H9 (cell line): Measurements from ENCODE around the gene EPN3. TPM values are rescaled to one million over a fixed set of nuclear protein-coding genes. Genes with fewer than 3 reads are reported as not detected.

Source experiments
- DNase-seq: peaks from one replicate; pipeline ENCODE4 v3.0.0-alpha.2; 2017
- H2AFZ ChIP-seq: one replicate; pipeline ENCODE4 v1.6.1; 2013; ENCODE audit warnings: mild to moderate bottlenecking, low read length, control low read depth, moderate library complexity
- H2AK5ac ChIP-seq: 2 replicates; pipeline ENCODE4 v1.6.1; 2013; ENCODE audit warnings: low read length, control low read depth, mixed read lengths; ENCODE audit not compliant: insufficient read length
- H2BK120ac ChIP-seq: one replicate; pipeline ENCODE4 v1.6.1; 2013; ENCODE audit warnings: low read depth, mild to moderate bottlenecking, low read length, control low read depth, inconsistent platforms; ENCODE audit not compliant: poor library complexity, severe bottlenecking
- H2BK12ac ChIP-seq: 2 replicates; pipeline ENCODE4 v1.6.1; 2013; ENCODE audit warnings: low read length, control low read depth, mixed read lengths, low read depth; ENCODE audit not compliant: insufficient read length
- H2BK15ac ChIP-seq: 2 replicates; pipeline ENCODE4 v1.6.1; 2013; ENCODE audit warnings: low read depth, low read length, control low read depth
- H2BK20ac ChIP-seq: one replicate; pipeline ENCODE4 v1.6.1; 2013; ENCODE audit warnings: low read depth, mild to moderate bottlenecking, low read length, control low read depth, inconsistent platforms; ENCODE audit not compliant: poor library complexity, severe bottlenecking
- H2BK5ac ChIP-seq: 2 replicates; pipeline ENCODE4 v1.6.1; 2013; ENCODE audit warnings: low read length, control low read depth, mixed read lengths; ENCODE audit not compliant: insufficient read length
- H3K14ac ChIP-seq: 2 replicates; pipeline ENCODE4 v1.6.1; 2013; ENCODE audit warnings: low read length, control low read depth; ENCODE audit not compliant: insufficient read depth
- H3K18ac ChIP-seq: 2 replicates; pipeline ENCODE4 v1.6.1; 2013; ENCODE audit warnings: low read depth, mild to moderate bottlenecking, mixed read lengths, low read length, control low read depth; ENCODE audit not compliant: insufficient read length
- H3K23ac ChIP-seq: 2 replicates; pipeline ENCODE4 v1.6.1; 2013; ENCODE audit warnings: low read length, control low read depth, mixed read lengths, low read depth; ENCODE audit not compliant: insufficient read length
- H3K23me2 ChIP-seq: 2 replicates; pipeline ENCODE4 v1.6.1; 2013; ENCODE audit warnings: low read depth, mild to moderate bottlenecking, mixed read lengths, low read length, control low read depth; ENCODE audit not compliant: insufficient read length, poor library complexity, severe bottlenecking
- H3K27ac ChIP-seq: 2 replicates; pipeline ENCODE4 v1.5.1; 2013; ENCODE audit warnings: low read length, control low read depth, mixed read lengths, low read depth; ENCODE audit not compliant: insufficient read length
- H3K27me3 ChIP-seq: 2 replicates; pipeline ENCODE4 v1.6.1; 2013; ENCODE audit warnings: low read length, control low read depth, inconsistent platforms; ENCODE audit not compliant: insufficient read depth
- H3K4ac ChIP-seq: 2 replicates; pipeline ENCODE4 v1.6.1; 2013; ENCODE audit warnings: low read depth, mild to moderate bottlenecking, control low read depth, inconsistent platforms, low read length, moderate library complexity
- H3K4me1 ChIP-seq: 2 replicates; pipeline ENCODE4 v1.6.1; 2013; ENCODE audit warnings: low read length, control low read depth, inconsistent platforms; ENCODE audit not compliant: insufficient read depth
- H3K4me2 ChIP-seq: 2 replicates; pipeline ENCODE4 v1.6.1; 2013; ENCODE audit warnings: low read length, control low read depth, mixed read lengths; ENCODE audit not compliant: insufficient read length, insufficient read depth
- H3K56ac ChIP-seq: 2 replicates; pipeline ENCODE4 v1.6.1; 2013; ENCODE audit warnings: low read depth, mild to moderate bottlenecking, mixed read lengths, low read length, control low read depth; ENCODE audit not compliant: insufficient read length
- H3K79me1 ChIP-seq: 2 replicates; pipeline ENCODE4 v1.6.1; 2013; ENCODE audit warnings: low read depth, mild to moderate bottlenecking, moderate library complexity, low read length, control low read depth, inconsistent platforms; ENCODE audit not compliant: insufficient read depth, poor library complexity, severe bottlenecking
- H3K79me2 ChIP-seq: 2 replicates; pipeline ENCODE4 v1.6.1; 2013; ENCODE audit warnings: low read length, control low read depth, inconsistent platforms; ENCODE audit not compliant: insufficient read depth
- H3K9ac ChIP-seq: 2 replicates; pipeline ENCODE4 v1.6.1; 2013; ENCODE audit warnings: low read length, control low read depth, mixed read lengths; ENCODE audit not compliant: insufficient read length; ENCODE audit errors: extremely low read depth
- H3K9me3 ChIP-seq: one replicate; pipeline ENCODE4 v1.6.1; 2013; ENCODE audit warnings: low read depth, low read length, inconsistent platforms; ENCODE audit not compliant: control insufficient read depth
- H3T11ph ChIP-seq: one replicate; pipeline ENCODE4 v1.6.1; 2013; ENCODE audit warnings: mild to moderate bottlenecking, low read length, control low read depth, inconsistent platforms
- H4K20me1 ChIP-seq: one replicate; pipeline ENCODE4 v1.6.1; 2013; ENCODE audit not compliant: control insufficient read depth, insufficient read length, insufficient read depth
- H4K5ac ChIP-seq: 2 replicates; pipeline ENCODE4 v1.6.1; 2013; ENCODE audit warnings: low read depth, mild to moderate bottlenecking, mixed read lengths, low read length, control low read depth; ENCODE audit not compliant: insufficient read length
- H4K8ac ChIP-seq: replicated peaks from 2 replicates; pipeline ENCODE4 v1.6.1; 2013; ENCODE audit warnings: low read length, control low read depth, mixed read lengths, low read depth; ENCODE audit not compliant: insufficient read length
- H4K91ac ChIP-seq: 2 replicates; pipeline ENCODE4 v1.6.1; 2013; ENCODE audit warnings: low read depth, mild to moderate bottlenecking, moderate library complexity, mixed read lengths, low read length, control low read depth; ENCODE audit not compliant: insufficient read length
- H3K27ac Mint-ChIP-seq, 3 experiments: 2 replicates in 2 of 3; 3 replicates in 1 of 3; pipeline ENCODE4 v1.8.0; 2020 to 2021; ENCODE audit warnings: mixed read lengths in 3 of 3, mild to moderate bottlenecking in 1 of 3, moderate library complexity in 1 of 3
- H3K27me3 Mint-ChIP-seq: 2 replicates; pipeline ENCODE4 v1.8.0; 2021; ENCODE audit warnings: low read depth, mild to moderate bottlenecking, moderate library complexity, mixed read lengths
- H3K36me3 Mint-ChIP-seq, 3 experiments: 2 replicates in 2 of 3; 3 replicates in 1 of 3; pipeline ENCODE4 v1.8.0; 2020 to 2021; ENCODE audit warnings: low read depth in 3 of 3, mixed read lengths in 3 of 3; ENCODE audit not compliant: insufficient read depth in 1 of 3
- H3K4me1 Mint-ChIP-seq, 2 experiments: 2 replicates each; pipeline ENCODE4 v1.8.0; 2020; ENCODE audit warnings: mixed read lengths in 2 of 2
- H3K4me3 Mint-ChIP-seq, 2 experiments: 2 replicates in 1 of 2; 3 replicates in 1 of 2; pipeline ENCODE4 v1.8.0; 2020 to 2021; ENCODE audit warnings: mild to moderate bottlenecking in 2 of 2, mixed read lengths in 2 of 2, moderate library complexity in 1 of 2
- H3K9me3 Mint-ChIP-seq, 2 experiments: 2 replicates in 1 of 2; 3 replicates in 1 of 2; pipeline ENCODE4 v1.8.0; 2020; ENCODE audit warnings: mild to moderate bottlenecking in 2 of 2, mixed read lengths in 2 of 2, moderate library complexity in 1 of 2
- WGBS: extraction: QIAGEN DNeasy Blood & Tissue Kit; methylation state at CpG from one replicate; pipeline ENCODE4 v1.1.7; 2013; ENCODE audit warnings: missing lambda C conversion rate, low lambda C conversion rate, mixed read lengths; ENCODE audit not compliant: insufficient read length; ENCODE audit errors: extremely low coverage; 5-methylcytosine and 5-hydroxymethylcytosine counted together
- total RNA-seq: library from RNA; stranded (reverse); gene quantifications from 2 replicates; pipeline ENCODE4 v1.2.1, GENCODE V29; 2021
- TF ChIP-seq, protein P1 (sequence below): fragments of 200-600 bp; sonication (generic); conservative IDR thresholded peaks from 3 replicates; pipeline ENCODE4 v1.8.0; 2021; ENCODE audit warnings: antibody characterized with exemption, mild to moderate bottlenecking

EPN3 gene
- total RNA-seq, 1 experiment from 2014 or later = 1.9 TPM

DNA sequence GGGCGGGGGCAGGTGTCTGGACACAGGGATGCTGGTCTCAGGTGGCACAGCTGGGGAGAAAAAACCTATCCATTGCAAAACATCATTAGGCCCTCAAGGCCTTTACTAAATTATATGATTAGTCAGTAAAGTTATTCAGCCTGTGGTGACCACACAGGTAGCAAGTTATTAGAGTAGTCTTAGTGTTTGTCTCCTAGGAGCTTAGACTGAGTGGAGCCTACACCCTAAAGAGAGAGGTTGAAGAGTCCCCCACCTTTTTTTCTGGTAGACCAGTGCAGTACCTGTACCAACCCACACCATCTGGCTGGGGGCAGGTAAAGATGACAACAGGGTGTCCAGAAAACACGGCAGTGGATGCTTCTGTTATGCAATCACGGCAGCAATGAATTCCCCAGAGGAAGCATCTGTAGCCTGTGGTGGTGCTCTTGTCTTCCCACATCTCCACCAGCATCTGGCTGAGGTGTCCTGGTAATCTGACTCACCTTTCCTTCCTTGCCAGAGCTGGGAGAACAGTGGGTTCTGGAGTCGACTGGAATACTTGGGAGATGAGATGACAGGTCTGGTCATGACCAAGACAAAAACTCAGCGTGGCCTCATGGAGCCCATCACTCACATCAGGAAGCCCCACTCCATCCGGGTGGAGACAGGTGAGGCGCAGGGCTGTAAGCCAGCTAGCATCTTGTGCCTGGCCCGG lies 13.2 kb upstream of the EPN3 start:
- Histone ChIP-seq H3K4me2 (no peak overlapping the region), H3K23me2 (no peaks in the 10 kb centered on the region), H2BK5ac (no peak overlapping the region), H3K14ac (no peak overlapping the region), H4K5ac (no peak overlapping the region), H2AK5ac (no peak overlapping the region), H3K9ac (no peak overlapping the region), H2BK15ac (no peak overlapping the region), H3K18ac (no peak overlapping the region), H3K4ac (no peak overlapping the region), H2BK12ac (no peak overlapping the region), H3K4me1 (no peaks in the 10 kb centered on the region), H3K9me3 (no peaks in the 10 kb centered on the region), H4K20me1 (no peaks in the 10 kb centered on the region), H3K79me1 (no peaks in the 10 kb centered on the region), H2BK120ac (no peak overlapping the region), H2BK20ac (no peak overlapping the region), H3K79me2 (no peaks in the 10 kb centered on the region), H3T11ph (no peak overlapping the region), H4K8ac (no peak overlapping the region), H3K56ac (no peak overlapping the region), H3K27me3 (no peaks in the 10 kb centered on the region), H4K91ac (no peak overlapping the region), H3K23ac (no peak overlapping the region), H3K27ac (no peak overlapping the region), H2AFZ (no peak overlapping the region)
- DNase-seq = no peak
- H3K9me3 Mint-ChIP-seq = no peaks in the 10 kb centered on the region
- WGBS = no CpG with 5 or more reads among the region's 8 CpGs
- H3K27me3 Mint-ChIP-seq = peaks cover 6% of the 10 kb centered on the region; the same call in 1 of the 2 replicates
- TF ChIP-seq, protein P1, sequence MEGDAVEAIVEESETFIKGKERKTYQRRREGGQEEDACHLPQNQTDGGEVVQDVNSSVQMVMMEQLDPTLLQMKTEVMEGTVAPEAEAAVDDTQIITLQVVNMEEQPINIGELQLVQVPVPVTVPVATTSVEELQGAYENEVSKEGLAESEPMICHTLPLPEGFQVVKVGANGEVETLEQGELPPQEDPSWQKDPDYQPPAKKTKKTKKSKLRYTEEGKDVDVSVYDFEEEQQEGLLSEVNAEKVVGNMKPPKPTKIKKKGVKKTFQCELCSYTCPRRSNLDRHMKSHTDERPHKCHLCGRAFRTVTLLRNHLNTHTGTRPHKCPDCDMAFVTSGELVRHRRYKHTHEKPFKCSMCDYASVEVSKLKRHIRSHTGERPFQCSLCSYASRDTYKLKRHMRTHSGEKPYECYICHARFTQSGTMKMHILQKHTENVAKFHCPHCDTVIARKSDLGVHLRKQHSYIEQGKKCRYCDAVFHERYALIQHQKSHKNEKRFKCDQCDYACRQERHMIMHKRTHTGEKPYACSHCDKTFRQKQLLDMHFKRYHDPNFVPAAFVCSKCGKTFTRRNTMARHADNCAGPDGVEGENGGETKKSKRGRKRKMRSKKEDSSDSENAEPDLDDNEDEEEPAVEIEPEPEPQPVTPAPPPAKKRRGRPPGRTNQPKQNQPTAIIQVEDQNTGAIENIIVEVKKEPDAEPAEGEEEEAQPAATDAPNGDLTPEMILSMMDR = no peak
- no peaks in the 10 kb centered on the region for H3K36me3 Mint-ChIP-seq
- peaks cover 14 to 18% of the 10 kb centered on the region in 2 experiments for H3K4me1 Mint-ChIP-seq
- no peak overlapping the region for H3K4me3 Mint-ChIP-seq
- H3K27ac Mint-ChIP-seq = no peak overlapping the region; a peak in 1 of 7 replicates
